Measurements from ENCODE around the gene SPIN4. TPM values are rescaled to one million over a fixed set of nuclear protein-coding genes. Genes with fewer than 3 reads are reported as not detected.

Gene SPIN4
- total and polyA plus RNA-seq, 9 of the 15 experiments (the other 6 are each of a cell fraction or from before 2014, with no cell fraction given): 7.6 to 25.7 (median 14.6) TPM

DNA sequence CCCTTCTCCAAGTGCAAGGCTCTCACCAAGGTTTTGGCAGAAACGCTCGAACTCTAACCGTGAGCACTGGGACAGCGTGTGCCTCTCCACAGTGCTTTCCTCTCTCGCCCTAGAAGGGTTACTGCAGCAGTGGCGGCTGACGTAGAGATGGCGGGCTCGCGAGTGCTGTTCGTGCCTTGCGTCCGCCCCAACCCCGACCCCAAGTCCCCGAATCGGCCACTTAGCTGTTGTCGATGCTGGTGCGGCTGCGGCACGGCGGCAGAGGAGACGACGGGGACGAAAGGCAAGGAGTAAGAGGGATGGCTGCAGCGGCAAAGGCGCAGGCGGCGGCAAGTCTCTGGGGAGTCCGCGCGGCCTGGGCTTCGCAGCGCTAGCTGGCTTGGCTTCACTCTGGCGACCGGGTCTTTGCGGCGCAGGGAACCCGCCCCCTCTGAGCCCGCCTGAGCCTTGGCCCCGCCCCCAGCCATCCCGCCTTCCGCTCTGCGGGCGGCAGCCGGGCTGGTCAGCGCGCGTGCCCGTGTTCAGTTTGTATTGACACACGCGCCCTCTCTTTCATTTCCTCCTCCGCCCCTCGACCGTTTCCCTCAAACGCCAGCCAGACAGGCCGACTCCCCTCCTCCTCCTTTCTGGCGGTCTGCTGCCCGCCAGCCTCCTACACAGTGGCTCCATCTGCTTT is at the start of gene SPIN4 (continued):
- TF ChIP-seq BCL6 (CRISPR knock-in tag; IDR thresholded peaks at IDR 0.05) (no peak), ZNF146 (CRISPR knock-in tag; IDR thresholded peaks at IDR 0.05; ENCODE audit: unreplicated experiment) (no peak), POLR2AphosphoS5 (IDR thresholded peaks at IDR 0.05; ENCODE audit: control insufficient read depth, insufficient read depth, low read depth, low read length) (0 out of 2 replicates have a peak, but pooled peaks have one; percentile 40), CREM (IDR thresholded peaks at IDR 0.05; ENCODE audit: low read depth) (peak; percentile 22; the same call in 1 of the 2 replicates), TAF1 (IDR thresholded peaks at IDR 0.05; ENCODE audit: control insufficient read depth, extremely low read depth, insufficient read depth, low read length, severe bottlenecking) (peak; percentile 65), YY1 (IDR thresholded peaks at IDR 0.05; ENCODE audit: borderline replicate concordance in 1 of 3, control insufficient read depth in 1 of 3, extremely low read depth in 1 of 3, insufficient read depth in 3 of 3, insufficient read length in 1 of 3, insufficient replicate concordance in 2 of 3, low read depth in 1 of 3, low read length in 2 of 3) (peak in 1 of 3 experiments; percentile 38), KLF10 (CRISPR knock-in tag; IDR thresholded peaks at IDR 0.05) (no peak)
- TF ChIP-seq, protein P1, sequence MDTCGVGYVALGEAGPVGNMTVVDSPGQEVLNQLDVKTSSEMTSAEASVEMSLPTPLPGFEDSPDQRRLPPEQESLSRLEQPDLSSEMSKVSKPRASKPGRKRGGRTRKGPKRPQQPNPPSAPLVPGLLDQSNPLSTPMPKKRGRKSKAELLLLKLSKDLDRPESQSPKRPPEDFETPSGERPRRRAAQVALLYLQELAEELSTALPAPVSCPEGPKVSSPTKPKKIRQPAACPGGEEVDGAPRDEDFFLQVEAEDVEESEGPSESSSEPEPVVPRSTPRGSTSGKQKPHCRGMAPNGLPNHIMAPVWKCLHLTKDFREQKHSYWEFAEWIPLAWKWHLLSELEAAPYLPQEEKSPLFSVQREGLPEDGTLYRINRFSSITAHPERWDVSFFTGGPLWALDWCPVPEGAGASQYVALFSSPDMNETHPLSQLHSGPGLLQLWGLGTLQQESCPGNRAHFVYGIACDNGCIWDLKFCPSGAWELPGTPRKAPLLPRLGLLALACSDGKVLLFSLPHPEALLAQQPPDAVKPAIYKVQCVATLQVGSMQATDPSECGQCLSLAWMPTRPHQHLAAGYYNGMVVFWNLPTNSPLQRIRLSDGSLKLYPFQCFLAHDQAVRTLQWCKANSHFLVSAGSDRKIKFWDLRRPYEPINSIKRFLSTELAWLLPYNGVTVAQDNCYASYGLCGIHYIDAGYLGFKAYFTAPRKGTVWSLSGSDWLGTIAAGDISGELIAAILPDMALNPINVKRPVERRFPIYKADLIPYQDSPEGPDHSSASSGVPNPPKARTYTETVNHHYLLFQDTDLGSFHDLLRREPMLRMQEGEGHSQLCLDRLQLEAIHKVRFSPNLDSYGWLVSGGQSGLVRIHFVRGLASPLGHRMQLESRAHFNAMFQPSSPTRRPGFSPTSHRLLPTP (IDR thresholded peaks at IDR 0.05; ENCODE audit: borderline replicate concordance, extremely low read depth, insufficient read length): no peak
- TF ChIP-seq, protein P2, sequence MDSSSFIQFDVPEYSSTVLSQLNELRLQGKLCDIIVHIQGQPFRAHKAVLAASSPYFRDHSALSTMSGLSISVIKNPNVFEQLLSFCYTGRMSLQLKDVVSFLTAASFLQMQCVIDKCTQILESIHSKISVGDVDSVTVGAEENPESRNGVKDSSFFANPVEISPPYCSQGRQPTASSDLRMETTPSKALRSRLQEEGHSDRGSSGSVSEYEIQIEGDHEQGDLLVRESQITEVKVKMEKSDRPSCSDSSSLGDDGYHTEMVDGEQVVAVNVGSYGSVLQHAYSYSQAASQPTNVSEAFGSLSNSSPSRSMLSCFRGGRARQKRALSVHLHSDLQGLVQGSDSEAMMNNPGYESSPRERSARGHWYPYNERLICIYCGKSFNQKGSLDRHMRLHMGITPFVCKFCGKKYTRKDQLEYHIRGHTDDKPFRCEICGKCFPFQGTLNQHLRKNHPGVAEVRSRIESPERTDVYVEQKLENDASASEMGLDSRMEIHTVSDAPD (CRISPR knock-in tag; IDR thresholded peaks at IDR 0.05): no peak
- TF ChIP-seq, protein P3, sequence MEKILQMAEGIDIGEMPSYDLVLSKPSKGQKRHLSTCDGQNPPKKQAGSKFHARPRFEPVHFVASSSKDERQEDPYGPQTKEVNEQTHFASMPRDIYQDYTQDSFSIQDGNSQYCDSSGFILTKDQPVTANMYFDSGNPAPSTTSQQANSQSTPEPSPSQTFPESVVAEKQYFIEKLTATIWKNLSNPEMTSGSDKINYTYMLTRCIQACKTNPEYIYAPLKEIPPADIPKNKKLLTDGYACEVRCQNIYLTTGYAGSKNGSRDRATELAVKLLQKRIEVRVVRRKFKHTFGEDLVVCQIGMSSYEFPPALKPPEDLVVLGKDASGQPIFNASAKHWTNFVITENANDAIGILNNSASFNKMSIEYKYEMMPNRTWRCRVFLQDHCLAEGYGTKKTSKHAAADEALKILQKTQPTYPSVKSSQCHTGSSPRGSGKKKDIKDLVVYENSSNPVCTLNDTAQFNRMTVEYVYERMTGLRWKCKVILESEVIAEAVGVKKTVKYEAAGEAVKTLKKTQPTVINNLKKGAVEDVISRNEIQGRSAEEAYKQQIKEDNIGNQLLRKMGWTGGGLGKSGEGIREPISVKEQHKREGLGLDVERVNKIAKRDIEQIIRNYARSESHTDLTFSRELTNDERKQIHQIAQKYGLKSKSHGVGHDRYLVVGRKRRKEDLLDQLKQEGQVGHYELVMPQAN (IDR thresholded peaks at IDR 0.05; ENCODE audit: borderline replicate concordance): no peak
- TF ChIP-seq, protein P4, sequence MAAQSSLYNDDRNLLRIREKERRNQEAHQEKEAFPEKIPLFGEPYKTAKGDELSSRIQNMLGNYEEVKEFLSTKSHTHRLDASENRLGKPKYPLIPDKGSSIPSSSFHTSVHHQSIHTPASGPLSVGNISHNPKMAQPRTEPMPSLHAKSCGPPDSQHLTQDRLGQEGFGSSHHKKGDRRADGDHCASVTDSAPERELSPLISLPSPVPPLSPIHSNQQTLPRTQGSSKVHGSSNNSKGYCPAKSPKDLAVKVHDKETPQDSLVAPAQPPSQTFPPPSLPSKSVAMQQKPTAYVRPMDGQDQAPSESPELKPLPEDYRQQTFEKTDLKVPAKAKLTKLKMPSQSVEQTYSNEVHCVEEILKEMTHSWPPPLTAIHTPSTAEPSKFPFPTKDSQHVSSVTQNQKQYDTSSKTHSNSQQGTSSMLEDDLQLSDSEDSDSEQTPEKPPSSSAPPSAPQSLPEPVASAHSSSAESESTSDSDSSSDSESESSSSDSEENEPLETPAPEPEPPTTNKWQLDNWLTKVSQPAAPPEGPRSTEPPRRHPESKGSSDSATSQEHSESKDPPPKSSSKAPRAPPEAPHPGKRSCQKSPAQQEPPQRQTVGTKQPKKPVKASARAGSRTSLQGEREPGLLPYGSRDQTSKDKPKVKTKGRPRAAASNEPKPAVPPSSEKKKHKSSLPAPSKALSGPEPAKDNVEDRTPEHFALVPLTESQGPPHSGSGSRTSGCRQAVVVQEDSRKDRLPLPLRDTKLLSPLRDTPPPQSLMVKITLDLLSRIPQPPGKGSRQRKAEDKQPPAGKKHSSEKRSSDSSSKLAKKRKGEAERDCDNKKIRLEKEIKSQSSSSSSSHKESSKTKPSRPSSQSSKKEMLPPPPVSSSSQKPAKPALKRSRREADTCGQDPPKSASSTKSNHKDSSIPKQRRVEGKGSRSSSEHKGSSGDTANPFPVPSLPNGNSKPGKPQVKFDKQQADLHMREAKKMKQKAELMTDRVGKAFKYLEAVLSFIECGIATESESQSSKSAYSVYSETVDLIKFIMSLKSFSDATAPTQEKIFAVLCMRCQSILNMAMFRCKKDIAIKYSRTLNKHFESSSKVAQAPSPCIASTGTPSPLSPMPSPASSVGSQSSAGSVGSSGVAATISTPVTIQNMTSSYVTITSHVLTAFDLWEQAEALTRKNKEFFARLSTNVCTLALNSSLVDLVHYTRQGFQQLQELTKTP (IDR thresholded peaks at IDR 0.05; ENCODE audit: low read depth in 1 of 2, partially characterized antibody in 2 of 2): no peak
